Measurements from ENCODE around the gene COPZ2.
"Not testable (repeated sequence)": the region's sequence is repeated elsewhere in the genome, so short reads cannot be mapped to it uniquely, and the experiment has no call there.

The COPZ2 gene

DNA sequence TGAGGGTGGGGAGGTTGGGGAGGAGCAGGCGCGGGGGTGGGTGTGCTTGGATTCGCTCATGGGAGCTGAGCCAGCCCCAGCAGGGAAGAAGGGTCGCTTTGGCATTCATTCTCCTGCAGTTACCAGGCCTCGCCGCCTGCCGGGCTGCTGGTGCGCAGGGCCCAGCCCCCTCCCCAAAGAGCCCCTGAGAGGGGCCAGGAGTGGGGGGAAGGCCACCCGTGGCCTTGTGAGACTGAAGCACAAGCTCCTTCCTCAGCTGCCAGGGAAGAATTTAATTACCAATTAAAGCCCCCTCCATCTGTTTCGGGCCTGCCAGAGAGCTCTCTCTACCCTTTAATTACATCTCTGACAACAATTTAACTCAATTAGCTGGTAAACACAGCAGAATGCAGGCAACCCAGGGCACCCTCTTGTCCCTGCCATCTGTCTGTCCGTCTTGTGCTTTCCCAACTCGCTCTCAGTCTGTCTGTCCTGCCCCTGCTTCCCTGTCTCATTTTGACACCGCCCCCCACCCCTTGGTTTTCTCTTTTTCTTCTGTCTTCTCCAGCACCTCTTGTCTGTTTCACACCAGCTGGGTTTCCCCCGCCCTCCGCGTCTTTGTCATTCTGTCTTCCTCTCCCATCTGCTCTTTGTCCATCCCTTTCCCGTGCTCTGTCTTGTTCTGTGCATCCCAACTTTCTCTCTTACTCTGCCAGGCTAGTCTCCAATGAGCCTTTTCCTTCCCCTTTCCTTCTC, 34.0 kb downstream of the COPZ2 start:
- no peak for DNase-seq

DNA sequence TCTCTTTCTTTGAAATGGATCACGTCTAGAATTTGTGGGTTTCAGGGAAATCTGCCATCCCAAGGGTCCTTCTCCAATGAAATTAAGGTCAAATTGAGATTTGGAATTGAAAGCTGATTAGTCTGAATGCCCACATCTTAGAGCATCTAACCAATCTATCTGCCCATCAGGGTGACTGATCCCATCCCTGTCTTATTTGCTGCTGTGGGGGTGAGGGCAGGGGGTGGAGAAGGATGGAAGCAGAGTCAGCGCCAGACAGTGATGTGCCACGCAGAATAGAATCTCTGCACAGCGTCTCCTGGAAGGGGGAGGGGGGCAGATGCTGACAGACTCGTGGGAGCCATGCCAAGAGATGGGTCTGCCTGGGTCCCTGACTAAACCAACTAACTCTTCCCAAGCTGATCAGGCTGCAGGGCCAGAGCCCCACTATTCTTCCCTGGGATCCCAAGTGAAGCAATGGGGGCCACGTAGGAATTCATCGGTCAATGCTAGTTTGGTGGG, 34.6 kb downstream of the COPZ2 start:
- DNase-seq, result no peak

DNA sequence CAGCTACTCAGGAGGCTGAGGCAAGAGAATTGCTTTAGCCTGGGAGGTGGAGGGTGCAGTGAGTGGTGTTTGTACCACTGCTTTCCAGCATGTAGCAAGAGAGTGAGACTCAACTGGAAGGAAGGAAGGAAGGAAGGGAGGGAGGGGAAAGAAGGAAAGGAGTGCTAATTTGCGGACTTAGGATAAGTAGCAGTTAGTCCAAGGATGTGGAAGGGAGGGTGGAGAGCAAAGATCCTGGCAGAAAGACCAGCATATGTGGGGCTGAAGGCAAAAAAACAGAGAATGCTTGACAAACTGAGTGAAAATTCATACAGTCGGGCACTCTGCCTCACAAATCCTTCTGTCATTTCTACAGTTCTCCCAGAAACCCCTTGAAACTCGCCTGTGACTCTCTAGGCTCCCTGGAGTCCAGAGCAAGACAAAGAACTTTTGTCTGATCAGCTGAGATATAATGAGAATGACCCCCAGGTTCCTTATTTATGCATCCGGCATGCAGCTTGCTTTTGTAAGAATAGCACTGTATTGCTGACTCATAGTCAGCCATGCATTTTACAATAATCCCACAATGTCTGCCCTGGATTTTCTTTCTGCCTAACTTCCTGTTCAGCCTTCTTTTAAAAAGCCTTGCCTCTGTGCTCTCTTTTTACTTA, 35.2 kb downstream of the COPZ2 start:
- no peak for DNase-seq

DNA sequence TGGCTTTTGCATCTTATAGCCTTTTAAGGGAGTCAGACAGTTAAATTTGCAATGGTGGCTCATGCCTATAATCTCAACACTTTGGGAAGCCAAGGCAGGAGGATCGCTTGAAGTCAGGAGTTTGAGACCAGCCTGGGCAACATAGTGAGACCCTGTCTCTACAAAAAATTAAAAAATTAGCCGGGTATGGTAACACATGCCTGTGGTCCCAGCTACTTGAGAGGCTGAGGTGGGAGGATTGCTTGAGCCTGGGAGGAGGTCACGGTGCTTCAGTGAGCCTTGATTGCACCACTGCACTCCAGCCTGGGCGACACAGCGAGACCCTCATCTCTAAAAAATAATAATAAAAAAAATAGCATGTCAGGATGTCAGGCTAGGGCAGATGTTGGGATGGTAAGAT, 35.9 kb downstream of the COPZ2 start:
- not testable (repeated sequence) for DNase-seq

DNA sequence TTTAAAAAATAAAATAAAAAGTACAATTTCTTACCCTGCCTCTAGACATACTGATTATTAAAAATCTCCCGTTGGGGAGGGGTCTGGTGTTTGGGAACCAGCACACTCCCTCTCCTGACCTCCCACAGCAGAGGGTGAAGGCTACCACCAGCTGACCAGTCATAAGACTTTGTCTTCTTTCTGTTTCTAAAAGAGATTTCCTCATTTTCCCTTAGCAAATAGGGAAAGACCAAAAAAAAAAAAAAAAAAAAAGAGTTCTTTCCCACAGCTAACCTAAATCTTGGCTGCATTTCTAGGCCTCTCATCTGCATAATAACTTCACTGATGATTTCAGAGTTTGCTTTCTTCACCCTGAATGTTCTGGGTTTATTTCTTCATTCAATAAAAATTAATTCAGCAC, 36.4 kb downstream of the COPZ2 start:
- DNase-seq, result no peak

DNA sequence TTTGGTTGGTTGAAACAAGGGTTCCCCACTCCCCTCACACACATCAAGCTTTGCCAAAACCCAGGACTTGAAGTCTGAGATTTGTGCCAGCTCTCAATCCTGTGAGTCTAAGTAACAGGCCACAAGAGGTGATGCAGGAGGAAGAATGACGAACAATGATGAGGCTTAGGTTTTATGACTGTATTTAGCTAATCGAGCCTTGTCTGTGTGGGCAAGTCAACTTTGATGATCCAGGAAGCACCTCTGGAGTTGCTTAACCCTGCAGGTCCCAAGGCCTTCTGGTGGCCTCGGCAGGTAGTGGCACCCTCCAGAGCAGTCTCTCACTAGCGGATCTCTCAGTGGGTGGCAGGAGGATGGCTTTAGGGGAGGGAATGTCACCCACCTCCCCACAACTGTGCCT, 38.0 kb downstream of the COPZ2 start:
- no peak for DNase-seq

DNA sequence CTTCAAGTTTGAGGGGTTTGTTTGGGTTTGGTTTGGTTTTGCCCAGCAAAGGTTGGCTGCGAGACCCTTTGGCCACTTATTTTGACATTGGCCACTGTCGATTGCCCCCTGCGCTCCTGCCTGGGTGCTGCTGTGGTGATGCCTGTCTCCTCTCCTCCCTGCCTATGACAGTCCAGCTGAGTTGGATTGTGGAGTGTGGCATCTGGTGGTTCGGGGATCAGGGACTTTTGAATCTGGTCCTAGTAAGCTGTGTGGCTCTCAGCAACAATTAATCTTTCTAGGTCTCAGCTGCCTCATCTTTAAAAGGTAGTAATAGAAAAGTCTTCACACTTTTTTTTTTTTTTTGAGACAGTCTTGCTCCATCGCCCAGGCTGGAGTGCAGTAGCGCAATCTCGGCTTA, 39.6 kb downstream of the COPZ2 start:
- no peak for DNase-seq

DNA sequence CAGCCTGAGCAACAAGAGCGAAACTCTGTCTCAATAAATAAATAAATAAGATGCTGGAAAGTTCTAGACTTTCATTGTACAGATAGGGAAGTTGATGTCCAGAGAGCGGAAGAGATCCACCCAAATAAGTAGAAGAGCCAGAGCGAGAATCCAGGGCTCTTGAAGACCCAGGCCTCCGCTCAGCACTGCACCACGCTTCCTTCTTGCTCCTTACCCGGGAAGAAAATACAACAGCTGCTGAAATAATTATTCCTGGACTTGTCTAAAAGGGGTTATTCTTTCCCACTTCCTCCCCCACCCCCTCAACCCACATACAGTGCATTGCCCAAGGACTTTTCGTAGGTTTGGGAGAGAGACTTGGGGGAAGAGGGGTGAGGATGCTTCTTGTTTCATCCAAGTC, 40.0 kb downstream of the COPZ2 start:
- DNase-seq, result no peak

DNA sequence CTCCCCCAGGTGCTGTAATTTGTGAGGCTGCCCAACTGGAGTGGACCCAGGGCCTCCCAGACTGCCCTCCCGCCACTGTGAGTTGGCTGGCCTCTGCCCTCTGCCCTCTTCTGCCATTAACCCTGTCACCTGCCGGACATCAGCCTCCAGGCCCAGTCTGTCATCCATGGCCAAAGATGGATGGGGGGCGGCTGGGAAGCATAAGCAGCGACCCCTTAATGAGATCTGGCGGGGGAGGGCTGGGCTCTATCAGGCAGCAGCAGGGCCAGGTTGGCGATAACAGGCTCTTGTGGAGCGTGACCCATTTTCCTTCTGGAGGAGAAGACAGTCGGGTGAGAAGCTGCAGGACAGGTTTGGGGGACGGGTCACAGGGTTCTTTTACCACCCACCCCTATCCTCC, 41.4 kb downstream of the COPZ2 start:
- no peak for DNase-seq

DNA sequence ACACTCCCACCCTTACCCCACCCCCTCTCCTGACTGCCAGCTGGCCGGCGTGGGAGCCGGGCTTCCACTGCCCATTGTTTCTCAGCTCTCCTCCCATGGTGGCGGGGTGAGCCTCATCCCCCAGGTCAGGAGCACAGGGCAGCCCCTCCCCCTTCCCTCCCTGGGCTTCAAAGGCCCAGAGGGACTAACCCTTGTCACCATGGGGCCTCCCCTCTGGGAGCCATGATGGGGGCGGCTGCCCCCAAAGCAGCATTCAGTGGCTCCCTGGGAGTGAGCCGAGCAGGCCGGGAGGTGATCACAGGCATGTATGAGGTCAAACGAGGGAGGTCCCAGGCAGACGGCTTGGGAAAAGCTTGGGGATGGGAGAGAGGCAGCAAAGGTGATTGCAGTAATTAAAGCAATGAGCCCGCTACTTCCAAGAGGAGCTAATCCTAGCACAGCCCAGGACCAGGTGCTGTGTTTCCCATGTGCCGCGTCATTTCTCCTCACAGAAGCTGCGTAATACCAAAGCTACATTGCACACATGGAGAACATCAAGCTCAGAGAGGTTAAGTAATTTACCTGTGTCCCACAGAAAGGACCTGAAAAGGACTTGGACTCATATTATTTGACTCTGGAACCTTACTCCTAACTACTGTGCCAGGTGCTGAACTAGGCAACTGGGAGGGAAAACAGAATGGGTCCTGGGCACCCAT, 42.2 kb downstream of the COPZ2 start:
- no peak for DNase-seq

DNA sequence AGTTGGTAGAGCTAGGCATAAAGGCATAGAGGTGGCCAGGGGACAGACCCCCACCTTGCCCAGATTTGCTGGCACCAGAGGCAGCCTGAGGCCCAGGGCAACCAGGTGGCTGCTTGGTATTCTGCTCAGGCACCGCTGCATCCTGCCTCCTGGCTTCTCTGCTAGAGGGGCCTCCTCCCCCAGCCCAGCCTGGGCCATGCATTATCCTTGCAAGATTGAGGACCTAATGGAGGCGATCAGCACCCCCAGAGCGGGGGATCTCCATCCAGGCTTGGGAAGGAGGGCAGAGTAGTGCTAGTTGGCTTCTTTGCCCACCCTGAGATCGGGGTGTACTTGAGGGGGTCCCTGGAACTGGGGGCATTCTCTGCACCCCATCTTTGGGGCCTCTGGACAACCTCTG, 42.9 kb downstream of the COPZ2 start:
- DNase-seq, result no peak

DNA sequence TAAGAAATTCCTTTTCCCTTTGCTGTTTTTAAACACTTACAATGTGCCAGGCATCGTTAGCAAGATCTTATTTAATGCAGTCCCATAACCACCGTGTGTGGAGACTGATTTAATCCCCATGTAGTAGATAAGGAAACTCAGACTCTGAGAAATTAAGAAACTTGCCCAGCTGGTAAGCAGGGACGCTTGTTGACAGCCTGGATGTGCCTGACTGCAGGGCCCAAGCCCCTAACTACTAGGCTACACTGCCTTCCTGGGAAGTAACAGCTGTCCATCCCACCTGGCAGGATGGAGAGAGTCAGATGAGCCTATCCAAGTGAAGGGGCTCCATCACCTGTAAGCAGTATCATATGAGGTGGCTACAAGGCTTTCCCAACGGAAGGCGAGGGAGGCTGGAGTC, 43.6 kb downstream of the COPZ2 start:
- DNase-seq, result no peak

DNA sequence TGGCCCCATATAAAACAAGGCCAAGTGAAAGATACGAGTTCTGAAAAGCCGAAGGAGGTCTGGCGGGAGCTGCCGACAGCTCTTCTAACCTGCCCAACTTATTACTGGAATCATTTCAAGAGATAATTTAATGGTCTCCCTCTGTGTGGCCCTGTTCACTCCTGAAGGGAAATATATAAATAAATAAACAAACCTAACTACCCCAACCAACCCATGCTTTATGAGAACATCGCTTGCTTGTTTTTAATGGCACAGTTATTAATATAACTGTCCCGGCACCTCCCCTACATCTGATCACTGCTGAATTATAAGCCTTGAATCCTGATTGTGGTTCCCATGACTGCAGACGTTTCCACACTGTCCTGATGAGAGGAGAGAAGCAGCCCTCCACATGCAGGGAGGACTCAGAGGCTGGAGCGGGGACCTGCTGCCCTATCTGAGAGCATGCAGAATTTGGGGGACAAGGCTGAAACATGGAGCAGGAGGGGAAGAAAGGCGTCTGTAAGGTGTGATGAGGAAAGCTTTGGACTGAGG, 44.5 kb downstream of the COPZ2 start:
- DNase-seq, result no peak

DNA sequence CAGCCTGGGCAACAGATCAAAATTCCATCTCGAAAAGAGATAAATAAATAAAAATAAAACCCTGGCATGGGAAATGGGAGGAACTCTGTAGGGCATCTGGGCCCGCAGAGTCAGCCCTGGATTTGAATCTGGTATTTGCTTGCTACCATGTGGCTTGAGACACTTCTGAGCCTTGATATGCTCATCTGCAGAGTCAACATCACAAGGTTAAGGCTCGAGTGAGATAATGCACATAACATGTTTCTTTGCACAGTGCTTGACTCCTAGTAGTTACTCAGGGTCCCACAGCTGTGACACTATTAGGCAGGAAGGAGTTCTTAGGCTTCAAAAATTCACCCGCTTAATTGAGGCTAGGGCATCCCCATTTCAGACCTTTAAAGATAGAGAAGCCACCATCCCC, 45.4 kb downstream of the COPZ2 start:
- no peak for DNase-seq

DNA sequence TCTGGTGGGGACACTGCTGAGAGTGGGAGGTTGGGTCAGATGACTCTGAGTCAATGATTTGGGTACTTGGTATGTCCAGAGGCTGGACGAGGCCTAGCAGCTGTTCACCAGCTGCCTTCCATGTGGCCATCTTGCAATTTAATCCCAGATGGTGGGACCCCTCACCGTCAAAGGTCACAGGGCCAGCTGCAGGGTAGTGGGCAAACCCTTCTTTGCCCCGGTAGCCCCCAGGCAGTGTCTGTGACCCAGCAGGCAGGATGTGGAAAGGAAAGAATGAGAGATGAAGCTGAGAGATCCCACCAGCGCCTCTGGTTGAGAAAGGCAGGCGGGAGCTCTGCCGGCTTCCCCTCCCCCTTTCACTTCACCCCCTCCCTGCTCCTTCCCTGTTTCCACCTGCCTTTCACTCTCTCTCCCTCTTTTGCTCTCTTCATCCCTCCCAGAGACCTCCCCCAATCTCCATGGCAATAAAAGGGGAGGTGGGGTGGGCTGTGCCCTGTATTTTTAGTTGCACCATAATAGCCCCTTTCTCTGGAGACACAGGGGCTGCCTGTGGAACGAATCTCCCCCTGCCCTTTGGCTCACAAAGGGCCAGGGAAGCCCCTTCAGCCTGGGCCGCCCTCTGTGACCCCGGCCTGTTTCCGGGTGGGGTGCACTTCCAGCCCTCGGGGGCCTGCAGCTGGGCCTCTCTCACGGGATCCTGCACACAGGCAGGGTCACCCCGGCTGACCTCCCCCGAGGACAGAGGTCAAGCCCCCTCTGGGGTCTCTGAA, 46.5 kb downstream of the COPZ2 start:
- no peak for DNase-seq

DNA sequence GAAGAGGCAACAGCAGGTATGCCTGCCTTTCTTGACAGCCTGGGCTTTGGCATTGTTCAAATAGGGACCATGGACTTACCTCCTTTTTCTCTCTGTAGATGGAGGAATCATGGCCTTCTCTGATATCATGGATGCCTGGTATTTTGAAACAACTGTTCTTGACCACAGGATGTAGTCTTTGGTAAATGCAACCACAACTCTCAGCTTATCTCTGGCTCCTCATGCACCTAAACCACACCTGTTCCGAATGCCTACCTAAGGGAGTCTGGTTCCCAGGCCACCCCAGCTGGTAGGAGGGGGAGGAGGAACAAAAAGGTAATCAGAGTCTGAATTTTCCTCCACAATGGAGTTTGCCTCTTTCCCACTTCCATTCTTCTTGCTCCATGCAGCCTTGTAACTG, 47.9 kb downstream of the COPZ2 start:
- DNase-seq, result no peak

DNA sequence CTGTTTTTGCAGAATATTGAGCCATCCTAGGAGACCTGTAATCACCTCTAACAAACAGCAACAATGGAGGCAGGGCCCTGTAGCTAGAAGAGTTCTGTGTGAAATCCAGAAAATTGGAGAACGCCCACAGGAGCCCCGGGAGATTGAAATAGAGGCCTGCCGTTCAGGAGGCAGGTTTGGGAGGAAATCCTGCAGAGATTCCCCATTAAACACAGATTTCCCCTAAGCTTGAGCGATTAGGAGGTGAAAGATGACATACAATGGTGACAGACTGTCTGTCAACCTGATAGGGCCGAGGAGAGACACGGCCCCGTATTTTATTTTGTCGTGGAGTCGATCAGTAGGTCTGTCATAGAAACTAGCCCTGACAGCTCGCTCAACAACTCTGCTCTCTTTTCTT, 48.4 kb downstream of the COPZ2 start:
- DNase-seq, result no peak

DNA sequence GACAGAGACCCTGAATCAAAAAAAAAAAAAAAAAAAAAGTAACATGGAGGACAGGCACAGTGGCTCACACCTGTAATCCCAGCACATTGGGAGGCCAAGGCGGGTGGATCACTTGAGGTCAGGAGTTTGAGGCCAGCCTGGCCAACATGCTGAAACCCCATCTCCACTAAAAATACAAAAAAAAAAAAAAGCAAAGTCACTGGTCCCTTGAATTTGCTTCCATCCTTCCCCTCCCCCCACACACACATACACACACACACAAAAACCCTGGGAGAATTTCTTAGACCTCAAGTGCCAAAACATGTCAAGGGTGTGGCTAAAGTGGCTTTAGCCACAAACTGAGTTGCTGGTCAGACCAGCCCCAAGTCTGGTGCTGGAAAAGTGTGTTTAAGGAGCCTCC, 49.2 kb downstream of the COPZ2 start:
- DNase-seq, result not testable (repeated sequence)

DNA sequence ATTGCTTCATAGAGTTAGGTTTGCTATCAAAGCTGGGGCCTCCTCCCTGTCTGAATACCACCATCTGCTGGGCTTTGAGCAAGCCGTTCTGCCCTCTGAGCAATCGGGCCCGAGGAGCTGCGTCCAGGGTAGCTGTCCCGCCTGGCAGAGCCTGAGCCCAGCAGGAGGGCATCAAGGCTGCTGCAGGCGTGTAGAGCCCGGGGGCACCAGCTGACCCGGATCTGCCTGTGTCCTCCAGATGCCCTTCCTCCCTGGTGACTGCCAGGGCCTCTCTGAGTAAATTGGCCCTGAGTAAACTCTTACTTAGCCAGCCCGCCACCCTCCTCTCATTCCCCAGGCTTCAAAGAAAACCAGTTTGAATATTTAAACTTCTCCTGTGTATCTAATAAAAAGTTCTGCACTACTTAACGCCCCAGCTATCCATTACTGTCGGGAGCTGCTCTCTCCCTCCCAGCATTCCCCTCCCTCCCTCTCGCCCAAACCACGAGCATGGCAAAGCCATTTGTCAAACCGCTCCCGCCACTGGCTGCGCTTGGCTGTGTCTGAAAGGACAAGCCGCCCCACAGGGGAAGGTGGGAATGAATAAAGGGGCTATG, 50.3 kb downstream of the COPZ2 start:
- no peak for DNase-seq

DNA sequence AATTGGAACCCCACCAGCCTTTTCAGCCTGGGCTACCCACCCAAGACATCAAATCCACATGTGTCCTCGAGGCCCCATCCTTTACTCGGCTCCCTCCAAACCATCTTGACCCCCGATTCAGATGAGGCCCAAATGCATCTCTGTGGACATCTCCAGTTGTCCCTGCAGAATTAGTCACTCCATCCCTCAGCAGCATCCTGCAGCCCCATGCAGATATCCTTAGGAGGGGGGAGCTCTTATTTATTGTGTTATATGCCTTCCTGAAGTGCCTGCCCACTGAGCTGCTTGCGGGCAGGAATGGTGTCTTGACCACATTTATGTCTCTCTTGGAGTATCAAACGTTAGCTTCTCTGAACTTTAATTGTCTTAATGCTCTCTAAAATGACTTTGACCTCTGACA, 51.1 kb downstream of the COPZ2 start:
- DNase-seq, result no peak

DNA sequence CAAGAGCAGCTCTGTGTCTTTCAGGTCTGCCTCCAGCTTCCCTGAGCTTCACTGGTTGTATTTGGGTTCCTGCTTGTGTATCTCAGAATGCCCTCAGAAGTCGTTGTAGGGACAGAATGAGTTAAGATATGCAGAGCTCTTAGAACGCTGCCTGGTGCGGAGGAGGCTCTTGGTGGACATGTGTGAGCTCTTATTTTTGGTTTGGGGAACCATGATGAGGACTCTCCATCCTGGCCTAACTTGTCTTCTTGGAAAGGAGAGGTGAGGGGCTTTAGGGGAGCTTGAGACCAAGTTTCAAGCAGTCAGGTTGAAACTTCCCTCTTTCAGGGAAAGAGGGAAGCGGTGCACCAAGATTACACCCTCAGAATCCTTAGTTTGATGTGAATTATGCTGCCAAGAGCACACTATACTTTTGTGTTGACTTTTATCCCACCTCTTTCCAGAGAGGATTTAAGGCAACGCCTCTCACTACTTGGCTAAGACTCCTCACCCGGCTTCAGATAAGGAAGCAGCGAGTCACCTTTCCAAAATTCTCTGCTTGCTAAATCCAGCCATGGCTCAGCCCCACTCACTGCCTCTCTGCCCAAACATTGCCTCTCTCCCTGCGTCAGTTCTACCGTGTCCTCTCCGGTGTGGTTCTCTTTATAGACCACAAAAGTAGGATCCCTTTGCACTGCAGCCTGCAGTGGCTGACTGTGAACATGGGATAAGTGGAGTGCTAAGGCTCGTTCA, 53.9 kb downstream of the COPZ2 start:
- DNase-seq, result no peak

Data from right forelimb (tissue), 1 donor.